Esophagus squamous epithelium (tissue), 5 donors: ENCODE results near the gene NDUFB7. TPM values are rescaled to one million over a fixed set of nuclear protein-coding genes. Genes with fewer than 3 reads are reported as not detected.
"Not testable (repeated sequence)": the region's sequence is repeated elsewhere in the genome, so short reads cannot be mapped to it uniquely, and the experiment has no call there.

Experiments
- DNase-seq: peaks from one replicate; lab custom pipeline; 2025; lab: John Stamatoyannopoulos, UW
- H3K27ac ChIP-seq, 4 donors: fragments of 200-600 bp; sonication (generic); one replicate each; pipeline ENCODE4 v1.5.1; 2016 to 2019; ENCODE audit warnings: mild to moderate bottlenecking in 1 of 4
- H3K27me3 ChIP-seq, 4 donors: fragments of 200-600 bp; sonication (generic); 1 replicate in 3 of 4; 2 replicates in 1 of 4; pipeline versions ENCODE4 v1.5.1 to v1.6.0; 2017 to 2021; ENCODE audit warnings: antibody characterized with exemption in 1 of 4
- H3K36me3 ChIP-seq, 3 donors: fragments of 200-600 bp; sonication (generic); one replicate each; pipeline ENCODE4 v1.5.1; 2016 to 2019
- H3K4me1 ChIP-seq, 3 donors: fragments of 200-600 bp; sonication (generic); one replicate each; pipeline ENCODE4 v1.5.1; 2017 to 2019
- H3K4me3 ChIP-seq, 4 donors: fragments of 200-600 bp; sonication (generic); 1 replicate in 3 of 4; 2 replicates in 1 of 4; pipeline ENCODE4 v1.5.1; 2016 to 2019; ENCODE audit warnings: mild to moderate bottlenecking in 2 of 4, moderate library complexity in 1 of 4
- H3K9me3 ChIP-seq, 3 donors: fragments of 200-600 bp; sonication (generic); one replicate each; pipeline ENCODE4 v1.5.1; 2016 to 2019
- CTCF ChIP-seq, 6 experiments: fragments of 450-650 bp in 4 of 6; fragments of 200-600 bp in 2 of 6; sonication (generic) in 2 of 6; IDR thresholded peaks; one replicate each; pipeline ENCODE4 v1.5.1; 2016 to 2019; ENCODE audit warnings: antibody characterized with exemption in 6 of 6, mild to moderate bottlenecking in 4 of 6, moderate library complexity in 4 of 6
- POLR2A ChIP-seq, 4 donors: fragments of 450-650 bp; IDR thresholded peaks; one replicate each; pipeline ENCODE4 v1.6.1; 2017; ENCODE audit warnings: antibody characterized with exemption in 4 of 4, mild to moderate bottlenecking in 4 of 4, moderate library complexity in 3 of 4
- WGBS, 2 donors: methylation state at CpG; one replicate each; pipeline ENCODE4 v1.1.5; 2018; 5-methylcytosine and 5-hydroxymethylcytosine counted together
- intact Hi-C: fragments of 100-400 bp; cut with DNase I; formaldehyde crosslinking; loops from one replicate; pipeline ENCODE4 v1.15.0; 2022
- total RNA-seq, 4 donors: library from RNA; depleted of rRNA; stranded (reverse); fragments of >200 nt; gene quantifications; one replicate each; pipeline ENCODE4 v1.1.0, GENCODE V29; 2016
- donor health status: DM: yes; HTN: yes; CAD: no.

Gene NDUFB7
- total RNA-seq, 4 donors from 2014 or later, result 262 to 379 (median 295) TPM

- Histone ChIP-seq H3K27me3 (no peaks in the 10 kb centered on the region), H3K36me3 (no peaks in the 10 kb centered on the region), H3K27ac (no peak overlapping the region), H3K4me1 (no peaks in the 10 kb centered on the region), H3K9me3 (no peaks in the 10 kb centered on the region), H3K4me3 (no peak overlapping the region)
- 62 to 71% methylated on average over 4 of the region's 4 CpGs for WGBS, 2 donors
- DNase-seq, result no peak
- intact Hi-C loops, result no loop called here
- no peak for TF ChIP-seq POLR2A (IDR thresholded peaks at IDR 0.05)
- TF ChIP-seq CTCF (IDR thresholded peaks at IDR 0.05), result no peak
Measured at GRCh38 chr19:14612657-14613056, 40.8 kb upstream of the NDUFB7 start.

- H3K27ac ChIP-seq, DNase-seq, H3K4me1 ChIP-seq, H3K9me3 ChIP-seq, intact Hi-C loops, H3K4me3 ChIP-seq, H3K36me3 ChIP-seq, H3K27me3 ChIP-seq: not testable (repeated sequence)
- WGBS, 2 donors, result 67 to 80% methylated on average over 5 of the region's 5 CpGs
Measured at GRCh38 chr19:14612242-14612641, 40.4 kb upstream of the NDUFB7 start.

DNA sequence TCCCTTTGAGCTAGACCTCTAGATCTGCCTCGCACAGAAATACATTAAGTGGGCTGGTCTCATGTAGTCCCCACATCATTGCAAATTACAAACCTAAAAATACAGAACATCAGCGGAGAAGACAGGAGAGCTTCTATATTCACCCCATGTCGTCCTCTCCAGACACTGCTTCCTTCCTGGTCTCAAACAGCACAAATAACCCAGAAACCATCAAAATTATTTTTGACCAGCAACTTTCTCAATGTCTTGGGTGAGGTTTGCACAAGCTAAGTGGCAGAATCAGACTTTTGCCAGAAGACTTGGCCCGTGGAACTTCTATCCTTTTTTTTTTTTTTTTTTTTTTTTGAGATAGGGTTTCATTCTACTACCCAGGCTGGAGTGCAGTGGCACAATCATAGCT is 39.2 kb upstream of the NDUFB7 start:
- 57 to 68% methylated on average over 4 of the region's 4 CpGs for WGBS, 2 donors

GRCh38 chr19:14606627-14607026 is 34.8 kb upstream of the NDUFB7 start:
- WGBS, 2 donors, result 65 to 67% methylated on average over 9 of the region's 9 CpGs
- Histone ChIP-seq H3K27me3 (no peaks in the 10 kb centered on the region), H3K9me3 (no peaks in the 10 kb centered on the region), H3K27ac (no peak overlapping the region), H3K36me3 (no peaks in the 10 kb centered on the region), H3K4me3 (no peak overlapping the region), H3K4me1 (no peaks in the 10 kb centered on the region)
- intact Hi-C loops, result no loop called here
- TF ChIP-seq CTCF (IDR thresholded peaks at IDR 0.05) (no peak), POLR2A (IDR thresholded peaks at IDR 0.05) (no peak)
- DNase-seq, result no peak

More for the DNA sequence above, 39.2 kb upstream of the NDUFB7 start:
- Histone ChIP-seq H3K4me1 (no peaks in the 10 kb centered on the region), H3K4me3 (no peak overlapping the region), H3K9me3 (no peaks in the 10 kb centered on the region), H3K27ac (no peak overlapping the region), H3K36me3 (no peaks in the 10 kb centered on the region), H3K27me3 (no peaks in the 10 kb centered on the region)
- intact Hi-C loops, result no loop called here
- TF ChIP-seq POLR2A (IDR thresholded peaks at IDR 0.05) (no peak), CTCF (IDR thresholded peaks at IDR 0.05) (no peak)
- DNase-seq, result no peak

DNA sequence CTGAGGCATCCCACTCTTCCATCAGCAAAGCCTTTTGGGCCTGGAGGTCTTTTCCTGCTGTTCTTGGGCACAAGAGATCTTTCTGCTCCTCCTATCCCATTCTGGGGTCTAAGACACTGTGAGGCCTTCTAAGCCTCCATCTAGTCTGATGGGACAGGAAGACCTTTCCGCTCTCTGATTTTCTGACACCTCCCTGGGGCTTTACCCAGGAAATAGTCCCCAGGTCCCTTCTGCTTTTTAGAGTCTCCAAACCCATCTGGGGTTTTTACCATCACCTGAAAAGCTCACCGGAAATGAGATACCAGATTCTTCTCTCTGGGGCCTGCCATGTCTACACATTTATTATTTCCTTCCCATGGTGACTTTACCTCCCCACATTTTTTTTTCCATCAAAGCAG is 32.1 kb upstream of the NDUFB7 start:
- Histone ChIP-seq H3K4me1 (no peaks in the 10 kb centered on the region), H3K27me3 (no peaks in the 10 kb centered on the region), H3K36me3 (no peaks in the 10 kb centered on the region), H3K27ac (no peak overlapping the region), H3K9me3 (no peaks in the 10 kb centered on the region), H3K4me3 (no peak overlapping the region)
- DNase-seq, result no peak
- TF ChIP-seq POLR2A (IDR thresholded peaks at IDR 0.05), result no peak
- WGBS, 2 donors, result 71 to 72% methylated on average over 2 of the region's 2 CpGs
- intact Hi-C loops, result no loop called here

- DNase-seq, result no peak
- Histone ChIP-seq H3K27ac (no peak overlapping the region), H3K27me3 (peaks cover 0 to 4% (median 0%) of the 10 kb centered on the region in 4 donors), H3K4me3 (no peak overlapping the region), H3K9me3 (no peaks in the 10 kb centered on the region), H3K4me1 (no peaks in the 10 kb centered on the region), H3K36me3 (no peaks in the 10 kb centered on the region)
- intact Hi-C loops, result no loop called here
- WGBS, 2 donors, result 90 to 95% methylated on average over 2 to 5 of the region's 8 CpGs
- TF ChIP-seq POLR2A (IDR thresholded peaks at IDR 0.05) (no peak), CTCF (IDR thresholded peaks at IDR 0.05) (no peak)
Measured at GRCh38 chr19:14599548-14600147, 27.8 kb upstream of the NDUFB7 start.
